NT2/D1 (cell line): ENCODE measurements around the gene SIGMAR1.

ENCODE experiments used
- SUZ12 ChIP-seq: IDR thresholded peaks from 2 replicates; pipeline ENCODE4 v1.6.1; 2011; ENCODE audit not compliant: insufficient read length, insufficient read depth; ENCODE audit errors: extremely low read depth
- YY1 ChIP-seq: IDR thresholded peaks from 2 replicates; pipeline ENCODE4 v1.6.1; 2011; ENCODE audit not compliant: insufficient read length, insufficient read depth
- ZNF274 ChIP-seq: IDR thresholded peaks from 2 replicates; pipeline ENCODE4 v1.6.1; 2011; ENCODE audit warnings: mild to moderate bottlenecking, low read depth, low read length

DNA sequence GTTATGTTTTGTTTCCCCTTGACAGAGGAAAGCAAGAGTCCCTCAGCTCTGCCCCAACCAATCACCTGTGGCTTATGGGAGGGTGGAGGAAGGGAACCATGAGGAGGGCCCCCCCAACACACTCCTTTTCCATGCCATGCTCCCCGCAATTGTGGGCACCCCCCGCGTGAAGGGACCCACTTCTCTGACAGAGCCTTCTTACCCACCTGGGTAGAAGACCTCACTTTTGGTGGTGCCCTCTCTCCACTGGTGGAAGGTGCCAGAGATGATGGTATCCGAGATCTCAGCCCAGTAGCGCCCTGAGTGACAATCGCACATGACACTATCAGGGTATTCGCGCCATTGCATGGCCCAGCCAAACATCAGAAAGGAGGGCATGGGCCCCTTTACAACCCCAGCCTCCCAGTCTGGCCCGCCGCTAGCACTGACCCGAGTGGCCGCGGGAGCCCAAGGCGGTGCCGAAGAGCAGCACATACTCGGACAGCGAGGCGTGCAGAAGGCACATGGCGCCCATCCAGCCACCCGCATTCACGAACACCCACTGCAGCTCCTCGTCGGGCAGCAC, 714 bp downstream of the SIGMAR1 start:
- TF ChIP-seq SUZ12: no peak
- TF ChIP-seq YY1: no peak
- no peak for TF ChIP-seq ZNF274
